HEK293 (cell line): Measurements from ENCODE around the gene BAG1.

Experiments used
- CTCF ChIA-PET: fragments of 350-600 bp; formaldehyde crosslinking; extraction: SDS; loops from one replicate; lab custom pipeline; 2021; ENCODE audit warnings: antibody characterized with exemption; lab: Yijun Ruan, JAX
- POLR2A ChIA-PET: fragments of 300-600 bp; formaldehyde crosslinking; extraction: SDS; loops from one replicate; lab custom pipeline; 2020; ENCODE audit warnings: antibody characterized with exemption, inconsistent platforms; lab: Yijun Ruan, JAX
- H3K27ac ChIP-seq: fragments of 200-500 bp; sonication (Bioruptor generic); 2 replicates; pipeline ENCODE4 v1.5.1; 2014; ENCODE audit warnings: low read depth, low read length, control low read depth, inconsistent platforms; ENCODE audit errors: extremely low read depth
- H3K36me3 ChIP-seq, 2 experiments: fragments of 200-500 bp in 1 of 2; sonication (Bioruptor generic) in 1 of 2; 1 replicate in 1 of 2; 2 replicates in 1 of 2; pipeline ENCODE4 v1.5.1; 2014 to 2017; ENCODE audit warnings: inconsistent platforms in 2 of 2, low read length in 2 of 2; ENCODE audit not compliant: control insufficient read depth in 2 of 2, insufficient read depth in 1 of 2
- H3K4me1 ChIP-seq: fragments of 200-500 bp; sonication (Bioruptor generic); 2 replicates; pipeline ENCODE4 v1.5.1; 2014; ENCODE audit warnings: mild to moderate bottlenecking, low read length, inconsistent platforms; ENCODE audit not compliant: control insufficient read depth, insufficient read depth
- H3K4me3 ChIP-seq: 2 replicates; pipeline ENCODE4 v1.5.1; 2011; ENCODE audit warnings: low read depth, mild to moderate bottlenecking, control low read depth, low read length, moderate library complexity
- H3K9me3 ChIP-seq: fragments of 200-500 bp; sonication (Bioruptor generic); 2 replicates; pipeline ENCODE4 v1.5.1; 2014; ENCODE audit warnings: low read depth, low read length, inconsistent platforms; ENCODE audit not compliant: control insufficient read depth, insufficient read depth
- FEZF1 ChIP-seq: fragments of 450-650 bp; formaldehyde crosslinking; IDR thresholded peaks from 2 replicates; pipeline ENCODE4 v1.5.1; 2016; ENCODE audit warnings: missing biosample characterization, missing genetic modification characterization
- KLF1 ChIP-seq: fragments of 450-650 bp; formaldehyde crosslinking; IDR thresholded peaks from 2 replicates; pipeline ENCODE4 v1.5.1; 2016; ENCODE audit warnings: missing biosample characterization, missing genetic modification characterization
- REPIN1 ChIP-seq: fragments of 450-650 bp; formaldehyde crosslinking; IDR thresholded peaks from 2 replicates; pipeline ENCODE4 v1.5.1; 2017; ENCODE audit warnings: missing biosample characterization, missing genetic modification characterization, low read depth
- ZBTB20 ChIP-seq: fragments of 450-650 bp; formaldehyde crosslinking; IDR thresholded peaks from 2 replicates; pipeline ENCODE4 v1.5.1; 2016; ENCODE audit warnings: missing biosample characterization, missing genetic modification characterization
- ZNF19 ChIP-seq: fragments of 450-650 bp; formaldehyde crosslinking; IDR thresholded peaks from 2 replicates; pipeline ENCODE4; 2016; ENCODE audit warnings: missing biosample characterization, missing genetic modification characterization, low read depth
- ZNF214 ChIP-seq: fragments of 450-650 bp; formaldehyde crosslinking; IDR thresholded peaks from 2 replicates; pipeline ENCODE4 v1.5.1; 2017; ENCODE audit warnings: missing biosample characterization, mild to moderate bottlenecking, missing genetic modification characterization, borderline replicate concordance
- ZNF426 ChIP-seq: fragments of 450-650 bp; formaldehyde crosslinking; IDR thresholded peaks from 2 replicates; pipeline ENCODE4 v1.5.1; 2017; ENCODE audit warnings: missing biosample characterization, missing genetic modification characterization, mild to moderate bottlenecking, inconsistent platforms, moderate library complexity
- ZNF433 ChIP-seq: fragments of 450-650 bp; formaldehyde crosslinking; IDR thresholded peaks from 2 replicates; pipeline ENCODE4 v1.5.1; 2016; ENCODE audit warnings: missing biosample characterization, missing genetic modification characterization, low read depth
- ZNF510 ChIP-seq: fragments of 450-650 bp; formaldehyde crosslinking; IDR thresholded peaks from 2 replicates; pipeline ENCODE4 v1.5.1; 2018; ENCODE audit warnings: mild to moderate bottlenecking, missing genetic modification characterization, missing biosample characterization; ENCODE audit not compliant: insufficient replicate concordance
- ZNF529 ChIP-seq: fragments of 450-650 bp; formaldehyde crosslinking; IDR thresholded peaks from 2 replicates; pipeline ENCODE4 v1.5.1; 2017; ENCODE audit warnings: missing genetic modification characterization, missing biosample characterization; ENCODE audit not compliant: insufficient replicate concordance
- ZNF558 ChIP-seq: fragments of 450-650 bp; formaldehyde crosslinking; IDR thresholded peaks from 2 replicates; pipeline ENCODE4 v1.5.1; 2016; ENCODE audit warnings: missing biosample characterization, missing genetic modification characterization
- ZNF571 ChIP-seq: fragments of 450-650 bp; formaldehyde crosslinking; IDR thresholded peaks from 2 replicates; pipeline ENCODE4 v1.5.0; 2017; ENCODE audit warnings: missing biosample characterization, missing genetic modification characterization
- ZNF610 ChIP-seq: fragments of 450-650 bp; formaldehyde crosslinking; IDR thresholded peaks from 2 replicates; pipeline ENCODE4 v1.5.1; 2016; ENCODE audit warnings: missing biosample characterization, missing genetic modification characterization, borderline replicate concordance
- ZNF626 ChIP-seq: fragments of 450-650 bp; sonication (Bioruptor Pico); formaldehyde crosslinking; IDR thresholded peaks from 2 replicates; pipeline ENCODE4 v1.5.1; 2018; ENCODE audit warnings: missing biosample characterization, missing genetic modification characterization, inconsistent platforms
- TF ChIP-seq, protein P1 (sequence below): fragments of 450-650 bp; formaldehyde crosslinking; IDR thresholded peaks from 2 replicates; pipeline ENCODE4 v1.5.1; 2016; ENCODE audit warnings: missing biosample characterization, missing genetic modification characterization
- TF ChIP-seq, protein P2 (sequence below): fragments of 450-650 bp; formaldehyde crosslinking; IDR thresholded peaks from 2 replicates; pipeline ENCODE4 v1.5.1; 2016; ENCODE audit warnings: missing biosample characterization, missing genetic modification characterization, borderline replicate concordance
- TF ChIP-seq, protein P3 (sequence below): fragments of 450-650 bp; formaldehyde crosslinking; IDR thresholded peaks from 2 replicates; pipeline ENCODE4 v1.5.1; 2016; ENCODE audit warnings: missing biosample characterization, missing genetic modification characterization
- TF ChIP-seq, protein P4 (sequence below): fragments of 450-650 bp; formaldehyde crosslinking; IDR thresholded peaks from 2 replicates; pipeline ENCODE4 v1.5.1; 2016; ENCODE audit warnings: missing biosample characterization, missing genetic modification characterization
- TF ChIP-seq, protein P5 (sequence below): fragments of 450-650 bp; formaldehyde crosslinking; IDR thresholded peaks from 2 replicates; pipeline ENCODE4 v1.5.1; 2016; ENCODE audit warnings: missing biosample characterization, missing genetic modification characterization

The BAG1 gene

DNA sequence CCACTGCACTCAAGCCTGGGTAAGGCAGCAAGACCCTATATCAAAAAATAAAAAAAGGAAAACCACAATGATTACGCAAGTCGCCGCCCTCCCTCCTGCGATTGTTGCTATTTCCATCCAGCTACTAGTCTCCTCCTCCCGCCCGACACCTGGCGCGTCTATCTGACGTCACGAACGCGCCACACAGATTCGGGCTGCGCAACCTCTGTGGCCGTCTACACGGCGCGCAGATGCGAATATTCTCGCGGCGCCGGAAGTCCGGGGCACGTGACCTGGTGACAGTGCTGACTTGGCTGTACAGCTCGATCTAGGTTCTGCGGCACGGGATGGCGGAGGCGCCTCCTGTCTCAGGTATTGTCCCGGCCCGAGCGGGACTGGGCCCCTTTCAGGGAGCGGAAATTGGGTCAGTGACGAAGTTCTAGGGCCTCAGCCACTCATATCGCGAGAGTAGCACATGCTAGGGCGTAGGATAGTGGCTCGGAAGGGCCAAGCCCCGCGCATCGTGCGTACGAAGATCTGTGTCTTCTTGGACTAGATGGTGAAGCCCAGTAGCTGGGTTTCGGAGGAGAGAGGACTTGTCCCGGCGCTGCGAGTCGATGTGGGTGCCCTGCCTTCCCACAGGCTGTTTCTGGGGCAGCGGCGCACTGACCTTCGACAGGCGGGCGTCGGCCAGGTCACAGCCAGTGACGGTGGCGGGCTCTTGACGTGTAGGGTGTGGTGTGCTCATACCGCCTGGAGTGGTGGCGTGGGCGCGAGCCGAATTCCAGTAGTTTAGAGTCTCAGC lies 25.9 kb upstream of the BAG1 start, which contains the start of gene NFX1 (continued):
- TF ChIP-seq, protein P1, sequence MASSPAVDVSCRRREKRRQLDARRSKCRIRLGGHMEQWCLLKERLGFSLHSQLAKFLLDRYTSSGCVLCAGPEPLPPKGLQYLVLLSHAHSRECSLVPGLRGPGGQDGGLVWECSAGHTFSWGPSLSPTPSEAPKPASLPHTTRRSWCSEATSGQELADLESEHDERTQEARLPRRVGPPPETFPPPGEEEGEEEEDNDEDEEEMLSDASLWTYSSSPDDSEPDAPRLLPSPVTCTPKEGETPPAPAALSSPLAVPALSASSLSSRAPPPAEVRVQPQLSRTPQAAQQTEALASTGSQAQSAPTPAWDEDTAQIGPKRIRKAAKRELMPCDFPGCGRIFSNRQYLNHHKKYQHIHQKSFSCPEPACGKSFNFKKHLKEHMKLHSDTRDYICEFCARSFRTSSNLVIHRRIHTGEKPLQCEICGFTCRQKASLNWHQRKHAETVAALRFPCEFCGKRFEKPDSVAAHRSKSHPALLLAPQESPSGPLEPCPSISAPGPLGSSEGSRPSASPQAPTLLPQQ = peak; percentile 73
- TF ChIP-seq ZNF626 (tag by site-specific recombination) = no peak
- TF ChIP-seq REPIN1 (tag by site-specific recombination) = no peak

DNA sequence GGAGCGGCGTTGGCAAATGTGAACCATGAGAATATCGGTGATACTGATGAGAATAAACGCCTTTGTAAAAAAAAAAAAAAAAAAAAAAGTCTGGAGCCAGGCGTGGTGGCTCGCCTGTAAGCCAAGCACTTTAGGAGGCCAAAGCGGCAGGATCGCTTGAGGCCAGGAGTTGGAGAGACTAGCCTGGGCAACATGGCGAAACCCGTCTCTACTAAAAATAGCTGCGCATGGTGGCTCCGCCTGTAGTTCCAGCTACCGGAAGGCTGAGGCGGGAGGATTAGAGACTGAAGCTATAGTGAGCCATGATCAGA lies 25.4 kb upstream of the BAG1 start:
- no peaks in the 10 kb centered on the region for H3K4me1 ChIP-seq

DNA sequence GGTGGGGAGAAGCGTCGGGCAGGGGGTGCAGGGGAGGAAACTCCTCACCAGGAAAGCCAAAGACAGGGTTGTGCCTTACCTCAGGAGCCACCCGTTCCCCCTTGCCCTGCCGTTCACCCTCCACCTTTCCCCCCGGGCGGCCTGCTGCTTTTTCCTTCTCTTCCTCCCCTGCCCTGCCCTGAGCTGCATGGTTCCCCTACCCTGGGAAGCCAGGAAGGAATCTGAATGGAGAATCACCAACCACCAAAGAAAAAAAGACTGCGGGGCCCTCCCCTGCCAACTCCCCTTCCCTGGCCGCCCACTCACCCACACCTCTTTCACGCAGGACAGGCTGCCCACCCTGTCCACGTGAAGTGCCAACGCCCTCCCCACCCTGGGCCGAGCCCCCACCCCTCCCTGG lies 25.0 kb upstream of the BAG1 start:
- Histone ChIP-seq H3K4me3 (peak overlapping the region; percentile 84), H3K4me1 (no peaks in the 10 kb centered on the region), H3K36me3 (peaks cover 0 to 31% of the 10 kb centered on the region in 2 experiments; a peak in 2 of 3 replicates), H3K27ac (no peak overlapping the region), H3K9me3 (no peaks in the 10 kb centered on the region)
- POLR2A ChIA-PET = interaction anchor here (0.6 to 2.1 kb wide), 25 partner anchors 12 to 905 kb away, joined by 3 to 15 read pairs (median 4); partner anchors contain the start of genes ACO1, ANKRD18B, AQP3 and B4GALT1
- CTCF ChIA-PET = interaction anchor here (0.8 to 1.4 kb wide), 5 partner anchors 16 to 177 kb away, joined by 3 to 6 read pairs (median 4); no protein-coding TSS in a partner anchor
- TF ChIP-seq ZNF529 (tag by site-specific recombination) (no peak), KLF1 (peak; percentile 60), ZBTB20 (tag by site-specific recombination) (peak; percentile 49), ZNF214 (tag by site-specific recombination) (no peak), ZNF19 (no peak)
- TF ChIP-seq, protein P2, sequence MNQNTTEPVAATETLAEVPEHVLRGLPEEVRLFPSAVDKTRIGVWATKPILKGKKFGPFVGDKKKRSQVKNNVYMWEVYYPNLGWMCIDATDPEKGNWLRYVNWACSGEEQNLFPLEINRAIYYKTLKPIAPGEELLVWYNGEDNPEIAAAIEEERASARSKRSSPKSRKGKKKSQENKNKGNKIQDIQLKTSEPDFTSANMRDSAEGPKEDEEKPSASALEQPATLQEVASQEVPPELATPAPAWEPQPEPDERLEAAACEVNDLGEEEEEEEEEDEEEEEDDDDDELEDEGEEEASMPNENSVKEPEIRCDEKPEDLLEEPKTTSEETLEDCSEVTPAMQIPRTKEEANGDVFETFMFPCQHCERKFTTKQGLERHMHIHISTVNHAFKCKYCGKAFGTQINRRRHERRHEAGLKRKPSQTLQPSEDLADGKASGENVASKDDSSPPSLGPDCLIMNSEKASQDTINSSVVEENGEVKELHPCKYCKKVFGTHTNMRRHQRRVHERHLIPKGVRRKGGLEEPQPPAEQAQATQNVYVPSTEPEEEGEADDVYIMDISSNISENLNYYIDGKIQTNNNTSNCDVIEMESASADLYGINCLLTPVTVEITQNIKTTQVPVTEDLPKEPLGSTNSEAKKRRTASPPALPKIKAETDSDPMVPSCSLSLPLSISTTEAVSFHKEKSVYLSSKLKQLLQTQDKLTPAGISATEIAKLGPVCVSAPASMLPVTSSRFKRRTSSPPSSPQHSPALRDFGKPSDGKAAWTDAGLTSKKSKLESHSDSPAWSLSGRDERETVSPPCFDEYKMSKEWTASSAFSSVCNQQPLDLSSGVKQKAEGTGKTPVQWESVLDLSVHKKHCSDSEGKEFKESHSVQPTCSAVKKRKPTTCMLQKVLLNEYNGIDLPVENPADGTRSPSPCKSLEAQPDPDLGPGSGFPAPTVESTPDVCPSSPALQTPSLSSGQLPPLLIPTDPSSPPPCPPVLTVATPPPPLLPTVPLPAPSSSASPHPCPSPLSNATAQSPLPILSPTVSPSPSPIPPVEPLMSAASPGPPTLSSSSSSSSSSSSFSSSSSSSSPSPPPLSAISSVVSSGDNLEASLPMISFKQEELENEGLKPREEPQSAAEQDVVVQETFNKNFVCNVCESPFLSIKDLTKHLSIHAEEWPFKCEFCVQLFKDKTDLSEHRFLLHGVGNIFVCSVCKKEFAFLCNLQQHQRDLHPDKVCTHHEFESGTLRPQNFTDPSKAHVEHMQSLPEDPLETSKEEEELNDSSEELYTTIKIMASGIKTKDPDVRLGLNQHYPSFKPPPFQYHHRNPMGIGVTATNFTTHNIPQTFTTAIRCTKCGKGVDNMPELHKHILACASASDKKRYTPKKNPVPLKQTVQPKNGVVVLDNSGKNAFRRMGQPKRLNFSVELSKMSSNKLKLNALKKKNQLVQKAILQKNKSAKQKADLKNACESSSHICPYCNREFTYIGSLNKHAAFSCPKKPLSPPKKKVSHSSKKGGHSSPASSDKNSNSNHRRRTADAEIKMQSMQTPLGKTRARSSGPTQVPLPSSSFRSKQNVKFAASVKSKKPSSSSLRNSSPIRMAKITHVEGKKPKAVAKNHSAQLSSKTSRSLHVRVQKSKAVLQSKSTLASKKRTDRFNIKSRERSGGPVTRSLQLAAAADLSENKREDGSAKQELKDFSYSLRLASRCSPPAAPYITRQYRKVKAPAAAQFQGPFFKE = no peak
- TF ChIP-seq, protein P3, sequence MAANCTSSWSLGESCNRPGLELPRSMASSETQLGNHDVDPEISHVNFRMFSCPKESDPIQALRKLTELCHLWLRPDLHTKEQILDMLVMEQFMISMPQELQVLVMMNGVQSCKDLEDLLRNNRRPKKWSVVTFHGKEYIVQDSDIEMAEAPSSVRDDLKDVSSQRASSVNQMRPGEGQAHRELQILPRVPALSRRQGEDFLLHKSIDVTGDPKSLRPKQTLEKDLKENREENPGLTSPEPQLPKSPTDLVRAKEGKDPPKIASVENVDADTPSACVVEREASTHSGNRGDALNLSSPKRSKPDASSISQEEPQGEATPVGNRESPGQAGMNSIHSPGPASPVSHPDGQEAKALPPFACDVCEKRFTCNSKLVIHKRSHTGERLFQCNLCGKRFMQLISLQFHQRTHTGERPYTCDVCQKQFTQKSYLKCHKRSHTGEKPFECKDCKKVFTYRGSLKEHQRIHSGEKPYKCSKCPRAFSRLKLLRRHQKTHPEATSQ (tag by site-specific recombination) = no peak

More for the DNA sequence above, 25.4 kb upstream of the BAG1 start:
- H3K27ac ChIP-seq = peak overlapping the region; percentile 87
- peak overlapping the region; percentile 84 for H3K4me3 ChIP-seq
- peaks cover 0 to 35% of the 10 kb centered on the region in 2 experiments; a peak in 2 of 3 replicates for H3K36me3 ChIP-seq
- H3K9me3 ChIP-seq = no peaks in the 10 kb centered on the region
- CTCF ChIA-PET = interaction anchor here (0.6 to 1.4 kb wide), 7 partner anchors 16 to 1156 kb away, joined by 3 to 6 read pairs (median 4); no protein-coding TSS in a partner anchor
- TF ChIP-seq ZNF433 (tag by site-specific recombination) = no peak
- 0 out of 2 replicates have a peak, but pooled peaks have one; percentile 45 for TF ChIP-seq ZNF558 (tag by site-specific recombination)
- TF ChIP-seq KLF1 = 0 out of 2 replicates have a peak, but pooled peaks have one; percentile 0
- TF ChIP-seq, protein P4, sequence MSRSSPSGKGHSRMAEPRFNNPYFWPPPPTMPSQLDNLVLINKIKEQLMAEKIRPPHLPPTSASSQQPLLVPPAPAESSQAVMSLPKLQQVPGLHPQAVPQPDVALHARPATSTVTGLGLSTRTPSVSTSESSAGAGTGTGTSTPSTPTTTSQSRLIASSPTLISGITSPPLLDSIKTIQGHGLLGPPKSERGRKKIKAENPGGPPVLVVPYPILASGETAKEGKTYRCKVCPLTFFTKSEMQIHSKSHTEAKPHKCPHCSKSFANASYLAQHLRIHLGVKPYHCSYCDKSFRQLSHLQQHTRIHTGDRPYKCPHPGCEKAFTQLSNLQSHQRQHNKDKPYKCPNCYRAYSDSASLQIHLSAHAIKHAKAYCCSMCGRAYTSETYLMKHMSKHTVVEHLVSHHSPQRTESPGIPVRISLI (tag by site-specific recombination) = peak; percentile 89
- no peak for TF ChIP-seq ZNF510 (tag by site-specific recombination)
- TF ChIP-seq, protein P5, sequence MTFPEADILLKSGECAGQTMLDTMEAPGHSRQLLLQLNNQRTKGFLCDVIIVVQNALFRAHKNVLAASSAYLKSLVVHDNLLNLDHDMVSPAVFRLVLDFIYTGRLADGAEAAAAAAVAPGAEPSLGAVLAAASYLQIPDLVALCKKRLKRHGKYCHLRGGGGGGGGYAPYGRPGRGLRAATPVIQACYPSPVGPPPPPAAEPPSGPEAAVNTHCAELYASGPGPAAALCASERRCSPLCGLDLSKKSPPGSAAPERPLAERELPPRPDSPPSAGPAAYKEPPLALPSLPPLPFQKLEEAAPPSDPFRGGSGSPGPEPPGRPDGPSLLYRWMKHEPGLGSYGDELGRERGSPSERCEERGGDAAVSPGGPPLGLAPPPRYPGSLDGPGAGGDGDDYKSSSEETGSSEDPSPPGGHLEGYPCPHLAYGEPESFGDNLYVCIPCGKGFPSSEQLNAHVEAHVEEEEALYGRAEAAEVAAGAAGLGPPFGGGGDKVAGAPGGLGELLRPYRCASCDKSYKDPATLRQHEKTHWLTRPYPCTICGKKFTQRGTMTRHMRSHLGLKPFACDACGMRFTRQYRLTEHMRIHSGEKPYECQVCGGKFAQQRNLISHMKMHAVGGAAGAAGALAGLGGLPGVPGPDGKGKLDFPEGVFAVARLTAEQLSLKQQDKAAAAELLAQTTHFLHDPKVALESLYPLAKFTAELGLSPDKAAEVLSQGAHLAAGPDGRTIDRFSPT (tag by site-specific recombination) = no peak
- no peak for TF ChIP-seq ZNF571 (tag by site-specific recombination)
- TF ChIP-seq ZNF610 (tag by site-specific recombination) = 0 out of 2 replicates have a peak, but pooled peaks have one; percentile 21
- no peak for TF ChIP-seq ZNF426
- no peak for TF ChIP-seq FEZF1 (tag by site-specific recombination)
- TF ChIP-seq ZNF214 (tag by site-specific recombination) = no peak
- TF ChIP-seq, all 188 proteins: peak for 4
- POLR2A ChIA-PET = interaction anchor here (0.6 to 2.1 kb wide), 29 partner anchors 9 to 905 kb away, joined by 3 to 15 read pairs (median 5); partner anchors contain the start of genes ACO1, ANKRD18B, AQP3 and B4GALT1
